Measurements from ENCODE around the gene APBA3. TPM values are rescaled to one million over a fixed set of nuclear protein-coding genes. Genes with fewer than 3 reads are reported as not detected.
"Not testable (repeated sequence)": the region's sequence is repeated elsewhere in the genome, so short reads cannot be mapped to it uniquely, and the experiment has no call there.

The APBA3 gene
- total RNA-seq, 1 donor from 2014 or later: 33.5 TPM

- no peak for DNase-seq
These were observed 8.9 kb upstream of the APBA3 start for GRCh38 chr19:3770136-3770999.

- no peak for DNase-seq
These were observed 8.0 kb upstream of the APBA3 start for GRCh38 chr19:3769494-3769893.

DNA sequence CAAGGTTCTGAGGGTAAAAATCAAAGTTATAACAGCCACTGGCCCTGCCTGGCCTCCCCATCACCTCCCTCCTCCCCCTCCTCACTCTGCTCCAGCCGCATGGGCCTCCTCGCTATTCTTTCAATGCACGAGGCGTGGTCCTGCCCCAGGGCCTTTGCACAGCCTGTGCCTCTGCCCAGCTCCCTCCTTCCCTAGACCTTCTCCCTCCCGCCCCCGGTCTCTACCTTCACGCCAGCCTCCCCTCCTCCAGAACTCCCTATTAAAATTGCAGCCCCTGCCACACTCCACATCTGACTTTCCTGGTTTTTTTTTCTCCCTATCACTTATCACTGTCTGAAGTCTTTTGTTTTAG, 7.2 kb upstream of the APBA3 start:
- DNase-seq: no peak

- peak; percentile 37 for DNase-seq
These were observed 6.7 kb upstream of the APBA3 start for GRCh38 chr19:3768015-3768747.

DNA sequence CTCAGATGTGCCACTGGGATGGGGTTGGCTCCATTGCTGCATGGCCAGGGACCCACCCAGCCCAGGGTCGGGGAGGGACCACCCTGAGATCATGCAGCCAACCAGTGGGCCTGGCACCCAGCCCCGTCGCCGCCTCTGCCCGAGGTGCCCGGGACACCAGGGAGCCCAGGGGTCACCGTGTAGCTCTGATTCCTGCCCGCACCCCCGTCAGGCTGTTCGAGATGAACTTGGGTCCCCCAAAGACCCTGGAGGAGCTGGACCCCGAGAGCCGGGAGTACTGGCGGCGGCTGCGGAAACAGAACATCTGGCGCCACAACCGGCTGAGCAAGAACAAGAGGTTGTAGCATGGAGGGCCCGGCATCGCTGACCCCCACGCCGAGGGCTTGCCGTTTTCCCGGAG, 5.6 kb upstream of the APBA3 start:
- DNase-seq: no peak

DNA sequence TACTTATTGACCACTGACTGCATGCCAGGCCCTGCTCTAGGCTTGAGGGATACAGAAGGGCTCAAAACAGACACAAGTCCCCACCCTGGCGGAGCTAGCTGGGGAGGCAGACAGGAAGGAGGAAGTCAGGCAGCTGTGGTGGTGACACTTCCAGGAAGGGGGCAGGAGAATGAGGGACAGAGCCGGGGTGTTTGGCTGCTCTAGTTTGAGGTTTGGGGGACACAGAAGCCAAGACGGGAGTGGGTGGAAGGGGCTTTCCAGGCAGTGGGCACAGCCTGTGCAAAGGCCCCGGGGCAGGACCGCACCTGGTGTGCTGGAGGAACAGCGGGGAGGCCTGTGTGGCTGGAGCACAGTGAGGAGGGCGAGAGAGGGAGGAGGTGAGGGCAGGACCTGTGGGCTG, 5.0 kb upstream of the APBA3 start:
- DNase-seq: no peak

GRCh38 chr19:3765757-3766156, 4.3 kb upstream of the APBA3 start:
- not testable (repeated sequence) for DNase-seq

DNA sequence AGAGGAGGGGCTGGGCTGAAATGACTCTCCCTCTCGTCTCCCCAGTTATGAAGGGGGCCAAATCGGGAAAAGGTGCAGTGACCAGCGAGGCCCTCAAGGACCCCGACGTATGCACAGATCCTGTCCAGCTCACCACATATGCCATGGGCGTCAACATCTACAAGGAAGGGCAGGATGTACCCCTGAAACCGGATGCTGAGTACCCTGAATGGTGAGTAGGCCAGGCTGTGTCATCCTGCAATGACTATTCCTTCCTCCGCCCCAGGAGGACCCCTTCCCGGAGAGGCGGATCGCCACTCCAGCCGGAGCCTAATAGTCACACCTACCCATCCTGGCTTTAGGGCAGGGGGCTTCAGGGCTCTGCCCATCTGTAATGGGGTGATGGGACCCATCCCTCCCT, 3.6 kb upstream of the APBA3 start:
- peak; percentile 47 for DNase-seq

GRCh38 chr19:3762501-3763459, 1.3 kb upstream of the APBA3 start, which contains the start of gene MRPL54:
MRPL54 (plus strand) TSS chr19:3762682; CDS start chr19:3762701, 19 bp downstream.
- peak; percentile 99 for DNase-seq

GRCh38 chr19:3762130-3762473, 610 bp upstream of the APBA3 start:
- DNase-seq: no peak

DNA sequence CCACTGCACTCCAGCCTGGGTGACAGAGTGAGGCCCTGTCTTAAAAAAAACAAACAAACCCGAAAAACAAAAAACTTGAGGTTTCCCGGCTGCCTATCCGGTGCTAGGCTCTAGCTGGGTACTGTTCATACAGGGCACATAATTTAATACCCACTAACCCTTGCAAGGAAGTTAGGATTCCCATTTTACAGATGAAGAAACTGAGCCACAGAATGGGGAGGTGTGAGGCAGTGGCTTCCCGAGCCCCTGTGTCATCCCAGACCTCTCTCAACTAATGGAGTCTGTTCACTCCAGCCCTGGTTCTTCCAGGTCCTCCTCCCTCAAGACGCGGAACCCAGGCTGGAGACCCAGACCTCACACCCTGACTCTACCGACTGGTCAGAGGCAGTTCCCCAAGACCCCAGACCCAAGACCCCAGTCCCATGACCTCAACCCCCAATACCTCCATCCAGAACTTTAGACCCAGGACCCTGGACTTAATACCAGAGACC, 576 bp downstream of the APBA3 start:
- peak; percentile 22 for DNase-seq

DNA sequence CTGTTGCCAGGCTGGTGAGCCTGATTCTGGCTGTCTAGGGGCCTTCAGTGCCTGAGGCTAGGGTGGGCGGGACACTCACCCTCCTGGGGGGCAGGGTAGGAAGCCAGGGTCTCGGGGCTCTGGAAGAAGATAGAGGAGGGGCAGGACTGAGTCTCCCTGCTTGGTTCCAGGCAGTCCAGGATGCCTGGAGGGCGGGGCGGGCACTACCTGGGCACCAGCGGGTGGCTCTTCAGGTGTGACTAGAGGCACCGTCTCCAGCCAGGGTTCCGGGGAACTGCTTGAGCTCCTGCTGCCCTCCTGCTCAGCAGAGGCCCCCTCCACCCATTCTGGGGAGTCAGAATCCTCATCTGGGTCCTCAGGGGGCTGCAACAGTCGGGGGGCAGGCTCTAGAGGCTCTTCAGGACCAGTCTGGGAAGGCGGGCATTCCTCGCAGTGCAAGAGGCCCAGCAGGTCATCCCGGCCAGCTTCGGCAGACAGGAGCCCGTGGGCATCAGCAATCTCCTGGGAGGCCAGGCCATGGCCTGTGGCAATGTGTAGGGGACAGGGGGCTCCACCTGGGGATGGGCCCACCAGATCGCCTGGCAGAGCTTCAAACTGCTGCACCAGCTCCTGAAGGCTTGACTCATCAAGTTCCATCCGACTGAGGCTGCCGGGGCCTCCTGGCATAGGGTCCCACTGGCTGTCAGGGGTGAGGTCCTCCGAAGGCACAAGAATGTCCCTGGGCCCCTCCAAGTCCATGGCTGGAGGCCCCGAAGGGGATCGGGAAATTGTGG, 1.8 kb downstream of the APBA3 start:
- no peak for DNase-seq

DNA sequence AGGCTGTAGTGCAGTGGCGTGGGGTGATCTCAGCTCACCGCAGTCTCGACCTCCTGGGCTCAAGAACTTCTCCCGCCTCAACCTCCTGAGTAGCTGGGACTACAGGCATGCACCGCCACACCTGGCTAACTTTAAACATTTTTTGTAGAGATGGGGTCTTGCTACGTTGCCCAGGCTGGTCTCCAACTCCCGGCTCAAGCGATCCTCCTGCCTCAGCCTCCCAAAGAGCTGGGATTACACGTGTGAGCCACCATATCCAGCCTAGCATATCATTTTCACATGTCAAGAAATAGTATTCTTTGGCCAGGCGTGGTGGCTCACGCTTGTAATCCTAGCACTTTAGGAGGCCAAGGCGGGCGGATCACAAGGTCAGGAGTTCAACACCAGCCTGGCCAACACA, 3.2 kb downstream of the APBA3 start:
- not testable (repeated sequence) for DNase-seq

DNA sequence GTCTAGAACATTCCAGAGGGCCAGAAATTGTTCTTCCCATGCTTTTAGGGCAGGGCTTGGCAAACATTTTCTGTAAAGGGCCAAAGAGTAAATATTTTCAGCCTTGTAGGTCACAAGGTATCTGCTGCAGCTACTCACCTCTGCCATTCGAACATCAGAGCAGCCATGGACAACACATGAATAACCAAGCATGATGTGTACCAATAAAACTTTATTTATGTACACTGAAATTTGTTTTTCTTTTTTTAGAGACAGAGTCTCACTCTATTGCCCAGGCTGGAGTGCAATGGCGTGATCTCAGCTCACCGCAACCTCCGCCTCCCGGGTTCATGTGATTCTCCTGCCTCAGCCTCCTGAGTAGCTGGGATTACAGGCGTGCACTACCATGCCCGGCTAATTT, 3.8 kb downstream of the APBA3 start:
- not testable (repeated sequence) for DNase-seq

GRCh38 chr19:3753631-3754410, 7.7 kb downstream of the APBA3 start:
- DNase-seq: no peak

GRCh38 chr19:3752492-3752891, 9.0 kb downstream of the APBA3 start:
- DNase-seq: no peak

DNA sequence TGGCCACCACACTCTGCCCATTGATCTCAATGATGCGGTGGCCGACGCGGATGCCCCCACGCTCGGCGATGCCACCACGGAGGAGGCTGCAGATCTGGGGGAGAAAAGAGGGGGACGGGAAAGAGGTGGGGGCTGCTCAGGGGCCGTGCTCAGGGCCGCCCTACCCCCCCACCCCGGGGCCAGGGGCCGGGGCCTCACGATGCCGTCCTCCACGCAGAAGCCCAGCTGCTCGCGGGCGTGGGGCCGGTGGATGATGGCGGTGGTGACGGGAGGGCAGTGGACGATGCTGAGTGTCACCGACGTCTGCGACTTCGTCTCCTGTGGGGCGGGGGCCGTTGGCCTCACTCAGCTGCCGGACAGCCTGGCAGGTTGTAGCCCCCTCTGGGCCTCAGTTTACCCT, 10.3 kb downstream of the APBA3 start:
- DNase-seq: no peak

- no peak for DNase-seq
These were observed 11.3 kb downstream of the APBA3 start for GRCh38 chr19:3750211-3750610.

- no peak for DNase-seq
These were observed 12.5 kb downstream of the APBA3 start for GRCh38 chr19:3748965-3749364.

GRCh38 chr19:3746371-3747056, 15.0 kb downstream of the APBA3 start:
- DNase-seq: no peak

Data from dermis blood vessel endothelial cell (primary cell).